ENCODE results near the gene PMM2. TPM values are rescaled to one million over a fixed set of nuclear protein-coding genes. Genes with fewer than 3 reads are reported as not detected.

Gene PMM2
- total RNA-seq, 1 experiment from 2014 or later, result 35.2 TPM

DNA sequence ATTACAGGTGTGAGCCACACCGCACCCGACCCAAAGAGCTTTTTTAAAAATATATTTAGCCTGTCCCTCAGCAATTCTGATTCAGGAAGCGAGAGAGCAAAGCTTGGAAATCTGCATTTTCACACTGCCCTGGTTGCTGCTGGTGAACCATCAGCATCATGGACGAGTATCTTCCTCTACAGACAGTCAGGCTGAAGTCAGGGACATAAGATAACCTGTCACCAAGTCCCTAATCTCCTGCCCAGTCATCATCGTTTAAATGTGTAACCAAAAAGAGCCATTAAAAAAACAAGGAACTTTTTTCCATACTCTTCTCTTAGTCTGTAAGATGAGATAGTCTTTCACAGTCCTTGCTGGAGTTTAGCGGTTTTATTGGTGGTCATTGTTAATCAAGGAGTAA, 6.7 kb downstream of the PMM2 start:
- no peak overlapping the region for H3K4me3 ChIP-seq (ENCODE audit: low read length)
- BruUV-seq (replicated peaks), result no TSS peak
- no peak overlapping the region for H3K9ac ChIP-seq (ENCODE audit: low read length)
- intact Hi-C loops (cut with micrococcal nuclease), result no loop called here
- H3K9me2 ChIP-seq (replicated peaks; ENCODE audit: low read length), result no peaks in the 10 kb centered on the region
- H3K27ac ChIP-seq (ENCODE audit: low read length), result no peak overlapping the region
- H3K4me2 ChIP-seq (ENCODE audit: low read length), result no peak overlapping the region
- H2AFZ ChIP-seq (ENCODE audit: low read length), result no peak overlapping the region
- ATAC-seq (no peak), DNase-seq (no peak)
- H3K4me1 ChIP-seq (ENCODE audit: insufficient read depth, low read length), result 0 out of 2 replicates have a peak, but pooled peaks cover 1% of the 10 kb centered on the region
- ChIA-PET POLR2A (ENCODE audit: unreplicated experiment) (no interaction called here), CTCF (no interaction called here)
- H3K79me2 ChIP-seq (ENCODE audit: low read length), result peaks cover 39% of the 10 kb centered on the region
- no peaks in the 10 kb centered on the region for H3K9me3 ChIP-seq (ENCODE audit: low read length)
- peaks cover 42% of the 10 kb centered on the region for H3K36me3 ChIP-seq (ENCODE audit: low read depth, low read length)
- H3F3A ChIP-seq (ENCODE audit: low read length, unreplicated experiment), result no peaks in the 10 kb centered on the region
- no peak for TF ChIP-seq EZH2 (IDR thresholded peaks at IDR 0.05; ENCODE audit: low read length, unreplicated experiment)
- TF ChIP-seq CTCF (conservative IDR thresholded peaks at IDR 0.05; ENCODE audit: low read depth, low read length), result no peak
- TF ChIP-seq EZH2phosphoT487 (IDR thresholded peaks at IDR 0.05; ENCODE audit: borderline replicate concordance, low read length), result no peak
- 0 out of 2 replicates have a peak, but pooled peaks cover 10% of the 10 kb centered on the region for H4K20me1 ChIP-seq (ENCODE audit: low read length)
- H3K27me3 ChIP-seq (ENCODE audit: low read length), result no peaks in the 10 kb centered on the region

GRCh38 chr16:8806272-8806983, 8.8 kb downstream of the PMM2 start:
- ChIA-PET POLR2A (ENCODE audit: unreplicated experiment) (no interaction called here), CTCF (interaction anchor here (0.7 kb wide), 1 partner anchor 333 kb away, joined by 5 read pairs; no protein-coding TSS in a partner anchor)
- no peaks in the 10 kb centered on the region for H3F3A ChIP-seq (ENCODE audit: low read length, unreplicated experiment)
- no peak for DNase-seq
- BruUV-seq (replicated peaks), result no TSS peak
- H3K9ac ChIP-seq (ENCODE audit: low read length), result no peak overlapping the region
- no peaks in the 10 kb centered on the region for H3K4me1 ChIP-seq (ENCODE audit: insufficient read depth, low read length)
- intact Hi-C loops (cut with micrococcal nuclease), result no loop called here
- no peak overlapping the region for H3K4me2 ChIP-seq (ENCODE audit: low read length)
- TF ChIP-seq CTCF (conservative IDR thresholded peaks at IDR 0.05; ENCODE audit: low read depth, low read length) (no peak), EZH2 (IDR thresholded peaks at IDR 0.05; ENCODE audit: low read length, unreplicated experiment) (no peak), EZH2phosphoT487 (IDR thresholded peaks at IDR 0.05; ENCODE audit: borderline replicate concordance, low read length) (no peak)
- H3K36me3 ChIP-seq (ENCODE audit: low read depth, low read length), result peaks cover 51% of the 10 kb centered on the region
- no peaks in the 10 kb centered on the region for H4K20me1 ChIP-seq (ENCODE audit: low read length)
- no peak overlapping the region for H3K4me3 ChIP-seq (ENCODE audit: low read length)
- ATAC-seq, result no peak
- H3K79me2 ChIP-seq (ENCODE audit: low read length), result peaks cover 18% of the 10 kb centered on the region
- H3K27me3 ChIP-seq (ENCODE audit: low read length), result no peaks in the 10 kb centered on the region
- no peak overlapping the region for H3K27ac ChIP-seq (ENCODE audit: low read length)
- no peak overlapping the region for H2AFZ ChIP-seq (ENCODE audit: low read length)
- H3K9me2 ChIP-seq (replicated peaks; ENCODE audit: low read length), result no peaks in the 10 kb centered on the region
- no peaks in the 10 kb centered on the region for H3K9me3 ChIP-seq (ENCODE audit: low read length)

DNA sequence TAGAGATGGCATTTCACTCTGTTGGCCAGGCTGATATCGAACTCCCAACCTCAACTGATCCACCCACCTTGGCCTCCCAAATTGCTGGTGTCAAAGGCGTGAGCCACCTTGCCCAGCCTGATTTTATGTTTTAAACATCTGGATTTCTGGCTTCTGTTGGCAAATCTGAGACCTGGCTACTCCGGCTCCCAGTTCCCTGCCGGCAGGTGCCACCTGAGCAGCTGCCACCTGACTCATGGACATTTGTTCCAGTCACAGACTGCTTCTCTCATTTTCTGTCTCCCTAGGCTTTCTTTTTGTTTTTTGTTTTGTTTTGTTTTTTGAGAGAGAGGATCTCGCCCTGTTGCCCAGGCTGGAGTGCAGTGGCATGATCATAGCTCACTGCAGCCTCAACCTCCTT, 9.6 kb downstream of the PMM2 start:
- no peak overlapping the region for H3K4me2 ChIP-seq (ENCODE audit: low read length)
- no peak overlapping the region for H3K4me3 ChIP-seq (ENCODE audit: low read length)
- no peaks in the 10 kb centered on the region for H3K9me2 ChIP-seq (replicated peaks; ENCODE audit: low read length)
- intact Hi-C loops (cut with micrococcal nuclease), result no loop called here
- no peak overlapping the region for H3K9ac ChIP-seq (ENCODE audit: low read length)
- no peak overlapping the region for H3K27ac ChIP-seq (ENCODE audit: low read length)
- no peaks in the 10 kb centered on the region for H3K27me3 ChIP-seq (ENCODE audit: low read length)
- H3F3A ChIP-seq (ENCODE audit: low read length, unreplicated experiment), result no peaks in the 10 kb centered on the region
- H3K36me3 ChIP-seq (ENCODE audit: low read depth, low read length), result peaks cover 52% of the 10 kb centered on the region
- ChIA-PET CTCF (no interaction called here), POLR2A (ENCODE audit: unreplicated experiment) (no interaction called here)
- no peaks in the 10 kb centered on the region for H3K9me3 ChIP-seq (ENCODE audit: low read length)
- no peaks in the 10 kb centered on the region for H3K4me1 ChIP-seq (ENCODE audit: insufficient read depth, low read length)
- no peak for TF ChIP-seq EZH2 (IDR thresholded peaks at IDR 0.05; ENCODE audit: low read length, unreplicated experiment)
- no peak for TF ChIP-seq EZH2phosphoT487 (IDR thresholded peaks at IDR 0.05; ENCODE audit: borderline replicate concordance, low read length)
- TF ChIP-seq CTCF (conservative IDR thresholded peaks at IDR 0.05; ENCODE audit: low read depth, low read length), result no peak
- no peaks in the 10 kb centered on the region for H4K20me1 ChIP-seq (ENCODE audit: low read length)
- H3K79me2 ChIP-seq (ENCODE audit: low read length), result peaks cover 11% of the 10 kb centered on the region
- no peak for DNase-seq
- H2AFZ ChIP-seq (ENCODE audit: low read length), result no peak overlapping the region
- no TSS peak for BruUV-seq (replicated peaks)
- no peak for ATAC-seq
